GM19452 (cell line): ENCODE measurements around the gene LIAS.
"Not testable (repeated sequence)": the region's sequence is repeated elsewhere in the genome, so short reads cannot be mapped to it uniquely, and the experiment has no call there.

Experiments used
- ATAC-seq: cut with Tn5 transposase; IDR thresholded peaks from one replicate; pipeline ENCODE4 v1.9.1; 2021; ENCODE audit not compliant: unreplicated experiment

LIAS gene

DNA sequence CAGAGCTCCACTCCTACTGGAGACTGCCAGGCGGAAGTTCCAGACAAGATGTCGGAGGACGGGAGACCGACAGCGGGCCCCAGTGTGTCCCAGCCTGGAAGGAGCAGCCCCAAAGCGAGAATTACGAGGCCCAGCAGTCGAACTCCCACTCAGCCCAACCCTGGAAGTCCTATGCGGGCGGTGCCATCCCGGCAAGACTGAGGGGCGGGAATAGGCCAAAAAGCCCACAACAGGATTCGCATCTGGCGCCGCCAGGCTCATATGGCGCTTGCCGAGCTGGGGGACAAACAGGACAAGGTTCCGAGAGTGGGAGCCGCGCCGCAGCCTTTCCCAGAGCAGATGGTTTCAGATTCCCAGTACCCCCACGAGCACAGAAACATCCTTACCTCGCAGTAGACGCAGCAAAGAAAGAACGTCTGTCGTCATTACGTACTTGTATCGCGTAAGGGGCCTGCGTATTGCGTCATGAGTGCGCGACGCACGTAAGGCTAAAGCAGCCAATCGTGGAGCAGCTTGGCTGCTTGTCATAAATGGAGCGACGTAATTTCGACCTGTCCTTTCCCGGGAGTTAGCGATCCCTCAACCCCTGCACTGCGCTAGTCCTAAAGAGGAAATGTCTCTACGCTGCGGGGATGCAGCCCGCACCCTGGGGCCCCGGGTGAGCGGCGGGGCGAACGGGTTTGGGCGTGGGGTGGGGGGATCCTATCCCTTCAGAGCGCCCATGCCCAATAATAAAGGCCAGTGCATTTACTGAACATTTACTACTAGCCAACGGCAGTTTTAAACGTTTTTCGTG, at the start of gene LIAS, which contains the start of gene RPL9:
TSS of gene LIAS (plus strand) at position 552 of the 796 bp plus-strand sequence. CDS start at position 614, 62 bp downstream.
TSS of gene RPL9 (minus strand) at position 418 of the 796 bp plus-strand sequence. CDS start 483 bp downstream, outside the sequence.
- peak; percentile 84 for ATAC-seq

DNA sequence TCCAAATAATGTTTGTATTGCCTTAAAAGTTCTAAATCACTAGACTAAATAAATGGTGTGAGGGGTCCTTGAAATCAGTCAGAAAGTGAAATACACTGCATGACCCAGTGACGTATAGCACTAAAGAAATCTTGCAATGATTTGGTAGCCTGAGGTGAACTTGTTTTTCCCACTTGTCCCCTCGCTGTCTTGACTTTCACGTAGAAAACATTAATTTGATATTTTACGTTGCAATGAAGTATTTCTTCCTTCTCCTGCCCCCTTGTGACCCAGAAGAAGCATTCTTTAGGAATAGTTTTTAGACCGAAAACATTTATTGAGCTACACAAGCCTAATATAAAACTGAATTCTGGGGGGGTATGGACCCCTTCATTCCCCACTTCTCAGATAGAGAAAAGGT, 48.4 kb upstream of the LIAS start:
- no peak for ATAC-seq

GRCh38 chr4:39411561-39411960, 47.3 kb upstream of the LIAS start:
- not testable (repeated sequence) for ATAC-seq

GRCh38 chr4:39415678-39416283, 43.1 kb upstream of the LIAS start:
- no peak for ATAC-seq

GRCh38 chr4:39422247-39422646, 36.6 kb upstream of the LIAS start:
- ATAC-seq = no peak

- ATAC-seq = not testable (repeated sequence)
Measured at GRCh38 chr4:39425297-39425696, 33.6 kb upstream of the LIAS start.

DNA sequence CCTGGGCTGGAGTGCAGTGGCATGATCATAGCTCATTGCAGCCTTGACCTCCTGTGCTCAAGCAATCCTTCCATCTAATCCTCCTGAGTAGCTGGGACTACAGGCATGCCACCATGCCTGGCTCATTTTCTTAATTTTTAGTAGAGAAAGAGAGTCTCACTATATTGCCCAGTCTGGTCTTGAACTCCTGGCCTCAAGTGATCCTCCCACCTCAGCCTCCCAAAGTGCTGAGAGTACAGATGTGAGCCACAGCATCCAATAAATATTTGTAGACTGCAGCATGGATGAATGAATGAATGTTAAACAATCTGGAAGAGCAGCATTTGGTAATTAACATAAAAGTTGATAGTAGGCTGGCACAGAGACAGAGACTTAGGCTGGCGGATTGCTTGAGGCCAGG, 32.1 kb upstream of the LIAS start:
- ATAC-seq = no peak

GRCh38 chr4:39427520-39428114, 31.2 kb upstream of the LIAS start:
- no peak for ATAC-seq

DNA sequence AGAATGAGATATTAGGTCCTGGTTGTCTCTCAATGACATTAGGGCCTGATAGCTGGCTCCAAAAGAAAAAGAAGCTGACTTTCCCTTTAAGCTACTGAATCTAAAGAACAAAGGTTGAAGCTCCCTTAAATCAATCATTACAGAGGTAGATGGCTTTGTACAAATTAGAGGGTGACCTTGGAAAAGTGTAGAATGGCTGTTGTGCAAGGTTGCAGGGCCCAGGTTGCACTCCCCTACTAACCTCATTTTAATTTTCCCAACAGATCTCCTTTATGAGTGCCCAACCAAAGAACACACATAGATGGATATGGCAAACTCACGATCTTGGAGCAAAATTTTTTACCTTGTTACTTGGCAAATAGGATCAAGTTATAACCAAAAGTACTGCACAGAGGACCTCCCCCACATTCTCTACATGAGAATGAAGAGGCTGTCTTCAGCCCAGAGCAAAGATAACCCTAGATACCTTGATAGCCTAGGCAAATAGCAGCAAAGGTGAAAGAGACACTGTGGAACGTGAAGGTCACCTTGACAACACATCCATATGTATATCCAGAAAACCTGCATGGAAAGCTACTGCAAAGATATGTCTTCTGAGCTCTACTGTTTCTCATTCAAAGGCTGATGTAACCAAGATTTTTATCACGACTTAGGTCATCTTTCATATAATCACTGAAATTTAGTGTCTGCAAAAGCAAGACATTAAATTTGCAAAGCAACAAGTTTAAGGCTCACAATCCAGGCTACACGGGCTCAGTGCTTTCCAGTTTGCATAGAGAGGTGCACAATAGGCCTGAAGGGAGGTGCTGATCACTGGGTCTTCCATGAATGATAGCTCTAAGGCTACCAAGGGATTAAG, 29.2 kb upstream of the LIAS start:
- ATAC-seq = no peak

- ATAC-seq = no peak
Measured at GRCh38 chr4:39433878-39434492, 24.9 kb upstream of the LIAS start.

DNA sequence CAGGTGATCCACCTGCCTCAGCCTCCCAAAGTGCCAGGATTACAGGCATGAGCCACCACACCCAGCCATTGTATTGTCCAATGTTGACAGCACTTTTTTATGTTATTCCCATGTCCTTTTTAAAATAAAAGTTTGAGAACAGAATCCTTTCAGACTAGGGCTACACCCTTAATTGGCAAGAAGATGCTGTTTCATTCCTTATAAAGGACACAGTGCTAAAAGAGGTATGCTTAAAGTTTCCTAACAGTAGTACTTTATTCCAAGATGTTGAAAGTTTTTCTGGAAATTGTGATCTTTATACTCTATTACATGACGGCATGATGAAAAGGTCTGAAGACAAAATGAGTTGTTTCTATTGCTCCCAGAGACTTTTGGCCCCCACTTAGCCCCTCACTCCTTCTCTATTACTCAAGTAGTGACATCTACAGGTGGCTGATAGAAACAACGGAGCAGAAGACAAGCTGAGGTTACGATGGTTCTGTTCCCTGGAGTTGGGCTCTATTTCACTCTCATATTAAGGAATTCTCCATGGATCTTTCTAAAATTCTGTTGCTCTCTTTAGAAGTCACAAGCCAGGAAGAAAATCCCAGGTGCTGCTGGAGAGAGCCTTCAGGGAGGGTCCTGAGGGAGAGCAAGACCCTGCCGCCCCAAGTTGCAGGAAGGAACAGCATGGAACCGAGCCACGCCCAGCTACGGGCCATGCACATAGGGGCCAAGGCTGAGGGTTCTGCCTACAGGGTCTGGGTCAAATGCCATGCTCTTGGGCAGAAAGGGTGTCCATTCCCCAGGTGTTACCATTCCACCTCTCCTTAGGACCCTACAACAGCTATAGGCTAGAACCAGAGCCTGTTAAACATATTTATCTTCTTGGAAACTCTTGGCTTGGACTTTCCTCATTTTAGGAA, 22.9 kb upstream of the LIAS start:
- ATAC-seq = no peak

- no peak for ATAC-seq
Measured at GRCh38 chr4:39441593-39441992, 17.3 kb upstream of the LIAS start.

- ATAC-seq = no peak
Measured at GRCh38 chr4:39442998-39443397, 15.9 kb upstream of the LIAS start.

DNA sequence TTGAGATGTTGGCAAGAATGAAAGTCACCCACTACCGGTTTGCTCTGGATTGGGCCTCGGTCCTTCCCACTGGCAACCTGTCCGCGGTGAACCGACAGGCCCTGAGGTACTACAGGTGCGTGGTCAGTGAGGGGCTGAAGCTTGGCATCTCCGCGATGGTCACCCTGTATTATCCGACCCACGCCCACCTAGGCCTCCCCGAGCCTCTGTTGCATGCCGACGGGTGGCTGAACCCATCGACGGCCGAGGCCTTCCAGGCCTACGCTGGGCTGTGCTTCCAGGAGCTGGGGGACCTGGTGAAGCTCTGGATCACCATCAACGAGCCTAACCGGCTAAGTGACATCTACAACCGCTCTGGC, 12.4 kb upstream of the LIAS start:
- ATAC-seq = no peak

- ATAC-seq = peak; percentile 77
Measured at GRCh38 chr4:39446842-39447573, 11.8 kb upstream of the LIAS start.

DNA sequence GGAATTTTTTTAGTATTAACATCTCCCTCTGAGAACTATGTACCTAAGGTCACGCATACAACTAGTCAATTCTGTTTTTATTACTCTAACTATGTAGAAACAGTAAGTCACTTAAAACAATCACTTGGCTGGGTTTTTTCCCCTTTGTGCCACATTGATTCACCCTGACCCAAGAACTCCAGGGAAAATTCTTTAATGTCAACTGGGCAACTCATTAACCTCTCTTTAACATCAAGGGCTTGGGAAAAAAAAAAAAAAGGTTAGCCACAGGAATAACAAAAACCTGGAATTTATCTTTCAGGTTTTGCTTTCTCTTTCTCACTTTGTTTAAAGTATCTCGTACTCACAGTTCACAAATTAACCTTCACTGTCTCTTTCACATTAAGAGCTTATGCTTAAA, 8.2 kb upstream of the LIAS start:
- ATAC-seq = no peak

- ATAC-seq = no peak
Measured at GRCh38 chr4:39451423-39452023, 7.3 kb upstream of the LIAS start.

GRCh38 chr4:39452153-39452859, 6.5 kb upstream of the LIAS start:
- no peak for ATAC-seq
